Measurements from ENCODE around the gene KLHL3. TPM values are rescaled to one million over a fixed set of nuclear protein-coding genes. Genes with fewer than 3 reads are reported as not detected.

Gene KLHL3
- total RNA-seq, 4 donors from 2014 or later, result 0.46 to 4.6 (median 1.7) TPM

DNA sequence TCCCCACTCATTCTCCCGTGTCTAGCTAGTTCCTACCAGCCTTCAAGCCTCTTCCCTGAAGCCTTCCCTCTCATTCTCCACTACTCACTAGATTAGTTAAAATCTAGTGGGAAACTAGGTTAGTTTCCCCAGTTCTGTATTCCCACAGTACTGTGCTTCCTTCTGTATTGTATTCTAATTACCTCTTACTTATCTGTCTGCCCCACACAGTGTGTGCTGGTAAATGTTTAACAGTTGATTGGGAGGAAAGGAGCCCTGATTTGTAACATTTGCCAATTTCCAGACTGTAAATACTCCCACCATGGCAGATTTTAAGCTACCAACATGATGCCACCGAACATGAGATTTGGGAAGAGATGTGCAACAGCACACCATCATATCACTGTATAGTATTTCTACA, 8.3 kb downstream of the KLHL3 start:
- intact Hi-C loops (cut with DNase I; ENCODE audit: low total_unique reads), result no loop called here
- no peaks in the 10 kb centered on the region for H3K36me3 ChIP-seq
- ATAC-seq (no peak), DNase-seq (no peak)
- H3K4me1 ChIP-seq, result no peaks in the 10 kb centered on the region
- H3K27ac ChIP-seq, result no peak overlapping the region
- TF ChIP-seq POLR2A (IDR thresholded peaks at IDR 0.05), result no peak
- TF ChIP-seq, protein P1, sequence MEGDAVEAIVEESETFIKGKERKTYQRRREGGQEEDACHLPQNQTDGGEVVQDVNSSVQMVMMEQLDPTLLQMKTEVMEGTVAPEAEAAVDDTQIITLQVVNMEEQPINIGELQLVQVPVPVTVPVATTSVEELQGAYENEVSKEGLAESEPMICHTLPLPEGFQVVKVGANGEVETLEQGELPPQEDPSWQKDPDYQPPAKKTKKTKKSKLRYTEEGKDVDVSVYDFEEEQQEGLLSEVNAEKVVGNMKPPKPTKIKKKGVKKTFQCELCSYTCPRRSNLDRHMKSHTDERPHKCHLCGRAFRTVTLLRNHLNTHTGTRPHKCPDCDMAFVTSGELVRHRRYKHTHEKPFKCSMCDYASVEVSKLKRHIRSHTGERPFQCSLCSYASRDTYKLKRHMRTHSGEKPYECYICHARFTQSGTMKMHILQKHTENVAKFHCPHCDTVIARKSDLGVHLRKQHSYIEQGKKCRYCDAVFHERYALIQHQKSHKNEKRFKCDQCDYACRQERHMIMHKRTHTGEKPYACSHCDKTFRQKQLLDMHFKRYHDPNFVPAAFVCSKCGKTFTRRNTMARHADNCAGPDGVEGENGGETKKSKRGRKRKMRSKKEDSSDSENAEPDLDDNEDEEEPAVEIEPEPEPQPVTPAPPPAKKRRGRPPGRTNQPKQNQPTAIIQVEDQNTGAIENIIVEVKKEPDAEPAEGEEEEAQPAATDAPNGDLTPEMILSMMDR (IDR thresholded peaks at IDR 0.05 in 4 of 5, conservative IDR thresholded peaks at IDR 0.05 in 1 of 5), result no peak
- H3K4me3 ChIP-seq, result no peak overlapping the region
- in situ Hi-C loops (cut with MboI; ENCODE audit: low sequenced_read_pairs in 4 of 4), result no loop called here
- no peaks in the 10 kb centered on the region for H3K27me3 ChIP-seq
- no peaks in the 10 kb centered on the region for H3K9me3 ChIP-seq

DNA sequence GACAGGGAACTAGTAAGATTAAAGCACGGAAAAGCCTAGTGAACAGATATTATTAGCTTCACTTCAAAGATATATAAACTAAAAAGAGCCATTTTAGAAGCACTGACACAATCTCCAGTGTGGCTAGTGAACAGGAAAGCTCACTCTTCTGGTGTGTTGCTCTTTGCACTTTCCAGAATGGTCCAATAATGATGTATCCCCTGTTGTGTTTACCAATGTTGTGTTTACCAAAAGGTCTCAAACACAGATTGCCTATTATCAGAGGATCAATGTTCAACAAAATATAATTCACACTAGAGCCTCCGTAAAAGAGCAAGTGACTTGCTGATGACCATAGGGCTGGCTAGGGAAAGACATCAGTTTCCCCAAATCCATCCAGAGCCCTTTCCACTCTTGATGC, 11.6 kb downstream of the KLHL3 start:
- Histone ChIP-seq H3K4me3 (no peak overlapping the region), H3K36me3 (no peaks in the 10 kb centered on the region), H3K4me1 (no peaks in the 10 kb centered on the region), H3K9me3 (no peaks in the 10 kb centered on the region), H3K27ac (no peak overlapping the region), H3K27me3 (no peaks in the 10 kb centered on the region)
- no peak for DNase-seq
- no peak for TF ChIP-seq POLR2A (IDR thresholded peaks at IDR 0.05)
- TF ChIP-seq, protein P1 (IDR thresholded peaks at IDR 0.05 in 4 of 5, conservative IDR thresholded peaks at IDR 0.05 in 1 of 5), result no peak
- no peak for ATAC-seq
- intact Hi-C loops (cut with DNase I; ENCODE audit: low total_unique reads) (no loop called here), in situ Hi-C loops (cut with MboI; ENCODE audit: low sequenced_read_pairs in 4 of 4) (no loop called here)

DNA sequence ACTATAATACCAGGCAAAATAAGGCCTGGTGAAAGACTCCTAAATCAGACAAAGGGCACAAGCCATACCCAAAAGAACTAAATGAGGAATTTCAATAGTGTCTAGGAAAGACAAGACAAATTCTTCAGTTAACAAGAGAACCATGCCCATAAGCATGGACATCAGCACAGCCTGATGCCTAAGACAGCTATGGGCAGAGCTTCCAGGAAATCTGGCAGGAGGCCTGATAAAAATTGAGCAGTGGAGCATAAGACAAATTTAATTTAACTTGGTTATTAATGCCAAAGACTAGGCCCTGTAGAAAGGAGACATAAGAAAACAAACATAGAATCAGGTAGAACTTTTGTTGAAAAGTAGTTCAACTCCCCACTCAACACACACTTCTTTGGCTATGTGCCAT, 17.3 kb downstream of the KLHL3 start:
- H3K9me3 ChIP-seq, result no peaks in the 10 kb centered on the region
- TF ChIP-seq, protein P1 (IDR thresholded peaks at IDR 0.05 in 4 of 5, conservative IDR thresholded peaks at IDR 0.05 in 1 of 5), result no peak
- no peak for TF ChIP-seq POLR2A (IDR thresholded peaks at IDR 0.05)
- H3K27ac ChIP-seq, result no peak overlapping the region
- in situ Hi-C loops (cut with MboI; ENCODE audit: low sequenced_read_pairs in 4 of 4) (no loop called here), intact Hi-C loops (cut with DNase I; ENCODE audit: low total_unique reads) (no loop called here)
- H3K4me1 ChIP-seq, result no peaks in the 10 kb centered on the region
- no peaks in the 10 kb centered on the region for H3K36me3 ChIP-seq
- H3K27me3 ChIP-seq, result no peaks in the 10 kb centered on the region
- no peak overlapping the region for H3K4me3 ChIP-seq
- DNase-seq (no peak), ATAC-seq (no peak)

DNA sequence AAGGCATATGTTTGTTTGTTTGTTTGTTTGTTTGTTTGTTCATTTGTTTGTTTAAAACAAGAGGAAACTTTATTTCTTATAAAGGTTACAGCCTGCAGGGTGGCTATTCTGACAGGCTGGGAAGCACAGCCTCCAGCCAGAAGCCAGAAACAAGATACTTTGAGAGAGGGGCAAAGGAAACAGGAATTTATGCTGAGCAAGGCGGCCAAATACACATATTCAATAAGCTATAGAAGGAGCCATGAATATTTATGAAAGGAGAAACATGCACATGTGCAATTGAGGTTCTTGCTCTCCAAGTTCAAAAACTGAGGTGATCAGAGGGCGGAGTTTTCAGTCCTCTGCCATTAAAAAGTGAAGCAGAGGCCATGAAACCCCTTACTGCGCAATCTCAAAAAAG, 19.6 kb downstream of the KLHL3 start:
- TF ChIP-seq, protein P1 (IDR thresholded peaks at IDR 0.05 in 4 of 5, conservative IDR thresholded peaks at IDR 0.05 in 1 of 5), result no peak
- TF ChIP-seq POLR2A (IDR thresholded peaks at IDR 0.05), result no peak
- no peak overlapping the region for H3K27ac ChIP-seq
- in situ Hi-C loops (cut with MboI; ENCODE audit: low sequenced_read_pairs in 4 of 4) (no loop called here), intact Hi-C loops (cut with DNase I; ENCODE audit: low total_unique reads) (no loop called here)
- no peak for ATAC-seq
- H3K4me1 ChIP-seq, result no peaks in the 10 kb centered on the region
- no peaks in the 10 kb centered on the region for H3K36me3 ChIP-seq
- no peaks in the 10 kb centered on the region for H3K9me3 ChIP-seq
- DNase-seq, result no peak
- no peaks in the 10 kb centered on the region for H3K27me3 ChIP-seq
- H3K4me3 ChIP-seq, result no peak overlapping the region

DNA sequence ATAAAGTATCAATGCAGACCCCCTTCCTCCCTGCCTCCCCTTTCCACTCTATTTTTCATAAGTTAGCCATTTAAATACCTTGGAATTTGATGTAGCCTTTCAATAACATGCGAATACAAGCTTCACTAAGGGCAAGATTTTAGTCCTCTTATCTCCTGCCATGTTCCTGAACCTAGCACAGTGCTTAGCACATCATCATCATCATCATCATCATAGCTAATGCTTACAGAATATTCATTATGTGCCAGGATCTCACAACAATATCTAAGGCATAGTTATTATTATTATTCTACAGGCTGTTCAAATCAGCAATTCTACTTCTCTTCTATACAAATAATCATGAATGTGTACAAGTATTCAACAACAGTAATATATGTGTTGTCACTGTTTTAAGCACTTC, 20.4 kb downstream of the KLHL3 start:
- DNase-seq (no peak), ATAC-seq (no peak)
- TF ChIP-seq, protein P1 (IDR thresholded peaks at IDR 0.05 in 4 of 5, conservative IDR thresholded peaks at IDR 0.05 in 1 of 5), result no peak
- TF ChIP-seq POLR2A (IDR thresholded peaks at IDR 0.05), result no peak
- no peak overlapping the region for H3K4me3 ChIP-seq
- H3K9me3 ChIP-seq, result no peaks in the 10 kb centered on the region
- in situ Hi-C loops (cut with MboI; ENCODE audit: low sequenced_read_pairs in 4 of 4) (no loop called here), intact Hi-C loops (cut with DNase I; ENCODE audit: low total_unique reads) (no loop called here)
- H3K27ac ChIP-seq, result no peak overlapping the region
- H3K4me1 ChIP-seq, result no peaks in the 10 kb centered on the region
- H3K36me3 ChIP-seq, result no peaks in the 10 kb centered on the region
- no peaks in the 10 kb centered on the region for H3K27me3 ChIP-seq
